Measurements from ENCODE around the gene MEIKIN.
"Not testable (repeated sequence)": the region's sequence is repeated elsewhere in the genome, so short reads cannot be mapped to it uniquely, and the experiment has no call there.

Gene MEIKIN

GRCh38 chr5:131899686-131900085 is 45.8 kb downstream of the MEIKIN start:
- DNase-seq, result no peak

- DNase-seq, result no peak
These were observed 61.5 kb downstream of the MEIKIN start for GRCh38 chr5:131883984-131884383.

GRCh38 chr5:131879705-131880104 is 65.8 kb downstream of the MEIKIN start:
- no peak for DNase-seq

GRCh38 chr5:131877873-131878272 is 67.6 kb downstream of the MEIKIN start:
- no peak for DNase-seq

GRCh38 chr5:131871251-131871650 is 74.2 kb downstream of the MEIKIN start:
- not testable (repeated sequence) for DNase-seq

- no peak for DNase-seq
These were observed 77.9 kb downstream of the MEIKIN start for GRCh38 chr5:131867524-131867923.

GRCh38 chr5:131863700-131864099 is 81.8 kb downstream of the MEIKIN start:
- no peak for DNase-seq

- DNase-seq, result no peak
These were observed 88.1 kb downstream of the MEIKIN start for GRCh38 chr5:131857388-131857787.

GRCh38 chr5:131855452-131855851 is 90.0 kb downstream of the MEIKIN start:
- DNase-seq, result no peak

GRCh38 chr5:131854134-131854533 is 91.3 kb downstream of the MEIKIN start:
- no peak for DNase-seq

- DNase-seq, result no peak
These were observed 96.8 kb downstream of the MEIKIN start for GRCh38 chr5:131848662-131849061.

GRCh38 chr5:131846536-131846935 is 98.9 kb downstream of the MEIKIN start:
- DNase-seq, result no peak

GRCh38 chr5:131845828-131846227 is 99.6 kb downstream of the MEIKIN start:
- DNase-seq, result no peak

GRCh38 chr5:131842971-131843370 is 102.5 kb downstream of the MEIKIN start:
- not testable (repeated sequence) for DNase-seq

GRCh38 chr5:131832702-131833101 is 112.8 kb downstream of the MEIKIN start:
- not testable (repeated sequence) for DNase-seq

GRCh38 chr5:131825404-131826013 is 120.0 kb downstream of the MEIKIN start:
- DNase-seq, result no peak

- no peak for DNase-seq
These were observed 120.8 kb downstream of the MEIKIN start for GRCh38 chr5:131824631-131825030.

GRCh38 chr5:131821221-131821620 is 124.2 kb downstream of the MEIKIN start:
- no peak for DNase-seq

- DNase-seq, result no peak
These were observed 127.3 kb downstream of the MEIKIN start for GRCh38 chr5:131818001-131818724.

- no peak for DNase-seq
These were observed 130.5 kb downstream of the MEIKIN start for GRCh38 chr5:131814990-131815389.

- no peak for DNase-seq
These were observed 132.9 kb downstream of the MEIKIN start for GRCh38 chr5:131812371-131813160.

- no peak for DNase-seq
These were observed 134.8 kb downstream of the MEIKIN start for GRCh38 chr5:131810510-131811249.

Data from activated CD4-positive, alpha-beta T cell treated with anti-CD3 and anti-CD28 coated beads for 1 hour (primary cell).